Measurements from ENCODE around the gene OR2V1. TPM values are rescaled to one million over a fixed set of nuclear protein-coding genes. Genes with fewer than 3 reads are reported as not detected.

OR2V1 gene
- total and polyA plus RNA-seq, 2 experiments from 2014 or later: not detected

GRCh38 chr5:181136361-181136955, 5.5 kb upstream of the OR2V1 start:
- H3K36me3 Mint-ChIP-seq (ENCODE audit: low read depth): no peaks in the 10 kb centered on the region; the same call in 2 of the 3 replicates

More at GRCh38 chr5:181136361-181136955, 5.5 kb upstream of the OR2V1 start:
- H3K4me1 ChIP-seq (ENCODE audit: insufficient read depth): 0 out of 2 replicates have a peak, but pooled peaks cover 5% of the 10 kb centered on the region
- H3K4me1 Mint-ChIP-seq: no peaks in the 10 kb centered on the region
- H3K9me3 Mint-ChIP-seq: no peaks in the 10 kb centered on the region; the same call in 1 of the 3 replicates
- ATAC-seq (no peak), DNase-seq (ENCODE audit: low spot score) (no peak)
- 0 out of 2 replicates have a peak, but pooled peaks cover 4% of the 10 kb centered on the region for H3K36me3 ChIP-seq (ENCODE audit: insufficient read depth)
- H3F3A ChIP-seq (replicated peaks; ENCODE audit: low read depth): no peaks in the 10 kb centered on the region
- no peaks in the 10 kb centered on the region for H3K9me2 ChIP-seq (ENCODE audit: insufficient read depth)
- H3K79me2 ChIP-seq (replicated peaks; ENCODE audit: insufficient read depth): no peaks in the 10 kb centered on the region
- no peak overlapping the region for H3K4me2 ChIP-seq
- H3K4me3 ChIP-seq: no peak overlapping the region
- H2AFZ ChIP-seq: no peak overlapping the region
- H3K27me3 ChIP-seq (ENCODE audit: insufficient read depth): no peaks in the 10 kb centered on the region
- H3K27ac ChIP-seq (ENCODE audit: low read depth): no peak overlapping the region
- no peak overlapping the region for H3K4me3 Mint-ChIP-seq
- no peak for TF ChIP-seq ETS1 (IDR thresholded peaks at IDR 0.05)
- no peak for TF ChIP-seq EZH2phosphoT487 (IDR thresholded peaks at IDR 0.05; ENCODE audit: unreplicated experiment)
- TF ChIP-seq, protein P1, sequence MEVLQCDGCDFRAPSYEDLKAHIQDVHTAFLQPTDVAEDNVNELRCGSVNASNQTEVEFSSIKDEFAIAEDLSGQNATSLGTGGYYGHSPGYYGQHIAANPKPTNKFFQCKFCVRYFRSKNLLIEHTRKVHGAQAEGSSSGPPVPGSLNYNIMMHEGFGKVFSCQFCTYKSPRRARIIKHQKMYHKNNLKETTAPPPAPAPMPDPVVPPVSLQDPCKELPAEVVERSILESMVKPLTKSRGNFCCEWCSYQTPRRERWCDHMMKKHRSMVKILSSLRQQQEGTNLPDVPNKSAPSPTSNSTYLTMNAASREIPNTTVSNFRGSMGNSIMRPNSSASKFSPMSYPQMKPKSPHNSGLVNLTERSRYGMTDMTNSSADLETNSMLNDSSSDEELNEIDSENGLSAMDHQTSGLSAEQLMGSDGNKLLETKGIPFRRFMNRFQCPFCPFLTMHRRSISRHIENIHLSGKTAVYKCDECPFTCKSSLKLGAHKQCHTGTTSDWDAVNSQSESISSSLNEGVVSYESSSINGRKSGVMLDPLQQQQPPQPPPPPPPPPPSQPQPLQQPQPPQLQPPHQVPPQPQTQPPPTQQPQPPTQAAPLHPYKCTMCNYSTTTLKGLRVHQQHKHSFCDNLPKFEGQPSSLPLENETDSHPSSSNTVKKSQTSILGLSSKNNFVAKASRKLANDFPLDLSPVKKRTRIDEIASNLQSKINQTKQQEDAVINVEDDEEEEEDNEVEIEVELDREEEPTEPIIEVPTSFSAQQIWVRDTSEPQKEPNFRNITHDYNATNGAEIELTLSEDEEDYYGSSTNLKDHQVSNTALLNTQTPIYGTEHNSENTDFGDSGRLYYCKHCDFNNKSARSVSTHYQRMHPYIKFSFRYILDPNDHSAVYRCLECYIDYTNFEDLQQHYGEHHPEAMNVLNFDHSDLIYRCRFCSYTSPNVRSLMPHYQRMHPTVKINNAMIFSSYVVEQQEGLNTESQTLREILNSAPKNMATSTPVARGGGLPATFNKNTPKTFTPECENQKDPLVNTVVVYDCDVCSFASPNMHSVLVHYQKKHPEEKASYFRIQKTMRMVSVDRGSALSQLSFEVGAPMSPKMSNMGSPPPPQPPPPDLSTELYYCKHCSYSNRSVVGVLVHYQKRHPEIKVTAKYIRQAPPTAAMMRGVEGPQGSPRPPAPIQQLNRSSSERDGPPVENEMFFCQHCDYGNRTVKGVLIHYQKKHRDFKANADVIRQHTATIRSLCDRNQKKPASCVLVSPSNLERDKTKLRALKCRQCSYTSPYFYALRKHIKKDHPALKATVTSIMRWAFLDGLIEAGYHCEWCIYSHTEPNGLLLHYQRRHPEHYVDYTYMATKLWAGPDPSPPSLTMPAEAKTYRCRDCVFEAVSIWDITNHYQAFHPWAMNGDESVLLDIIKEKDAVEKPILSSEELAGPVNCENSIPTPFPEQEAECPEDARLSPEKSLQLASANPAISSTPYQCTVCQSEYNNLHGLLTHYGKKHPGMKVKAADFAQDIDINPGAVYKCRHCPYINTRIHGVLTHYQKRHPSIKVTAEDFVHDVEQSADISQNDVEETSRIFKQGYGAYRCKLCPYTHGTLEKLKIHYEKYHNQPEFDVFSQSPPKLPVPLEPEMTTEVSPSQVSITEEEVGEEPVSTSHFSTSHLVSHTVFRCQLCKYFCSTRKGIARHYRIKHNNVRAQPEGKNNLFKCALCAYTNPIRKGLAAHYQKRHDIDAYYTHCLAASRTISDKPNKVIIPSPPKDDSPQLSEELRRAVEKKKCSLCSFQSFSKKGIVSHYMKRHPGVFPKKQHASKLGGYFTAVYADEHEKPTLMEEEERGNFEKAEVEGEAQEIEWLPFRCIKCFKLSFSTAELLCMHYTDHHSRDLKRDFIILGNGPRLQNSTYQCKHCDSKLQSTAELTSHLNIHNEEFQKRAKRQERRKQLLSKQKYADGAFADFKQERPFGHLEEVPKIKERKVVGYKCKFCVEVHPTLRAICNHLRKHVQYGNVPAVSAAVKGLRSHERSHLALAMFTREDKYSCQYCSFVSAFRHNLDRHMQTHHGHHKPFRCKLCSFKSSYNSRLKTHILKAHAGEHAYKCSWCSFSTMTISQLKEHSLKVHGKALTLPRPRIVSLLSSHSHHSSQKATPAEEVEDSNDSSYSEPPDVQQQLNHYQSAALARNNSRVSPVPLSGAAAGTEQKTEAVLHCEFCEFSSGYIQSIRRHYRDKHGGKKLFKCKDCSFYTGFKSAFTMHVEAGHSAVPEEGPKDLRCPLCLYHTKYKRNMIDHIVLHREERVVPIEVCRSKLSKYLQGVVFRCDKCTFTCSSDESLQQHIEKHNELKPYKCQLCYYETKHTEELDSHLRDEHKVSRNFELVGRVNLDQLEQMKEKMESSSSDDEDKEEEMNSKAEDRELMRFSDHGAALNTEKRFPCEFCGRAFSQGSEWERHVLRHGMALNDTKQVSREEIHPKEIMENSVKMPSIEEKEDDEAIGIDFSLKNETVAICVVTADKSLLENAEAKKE (CRISPR knock-in tag; IDR thresholded peaks at IDR 0.05): no peak
- no peak for TF ChIP-seq ZNF331 (CRISPR knock-in tag; IDR thresholded peaks at IDR 0.05; ENCODE audit: low read depth)
- TF ChIP-seq EZH2 (IDR thresholded peaks at IDR 0.05; ENCODE audit: low read depth, unreplicated experiment): no peak
- TF ChIP-seq POLR2AphosphoS5 (IDR thresholded peaks at IDR 0.05; ENCODE audit: low read depth): no peak
- no peak for TF ChIP-seq ZNF114 (CRISPR knock-in tag; IDR thresholded peaks at IDR 0.05)
- TF ChIP-seq STAT1 (IDR thresholded peaks at IDR 0.05; ENCODE audit: unreplicated experiment): no peak
- TF ChIP-seq, protein P2, sequence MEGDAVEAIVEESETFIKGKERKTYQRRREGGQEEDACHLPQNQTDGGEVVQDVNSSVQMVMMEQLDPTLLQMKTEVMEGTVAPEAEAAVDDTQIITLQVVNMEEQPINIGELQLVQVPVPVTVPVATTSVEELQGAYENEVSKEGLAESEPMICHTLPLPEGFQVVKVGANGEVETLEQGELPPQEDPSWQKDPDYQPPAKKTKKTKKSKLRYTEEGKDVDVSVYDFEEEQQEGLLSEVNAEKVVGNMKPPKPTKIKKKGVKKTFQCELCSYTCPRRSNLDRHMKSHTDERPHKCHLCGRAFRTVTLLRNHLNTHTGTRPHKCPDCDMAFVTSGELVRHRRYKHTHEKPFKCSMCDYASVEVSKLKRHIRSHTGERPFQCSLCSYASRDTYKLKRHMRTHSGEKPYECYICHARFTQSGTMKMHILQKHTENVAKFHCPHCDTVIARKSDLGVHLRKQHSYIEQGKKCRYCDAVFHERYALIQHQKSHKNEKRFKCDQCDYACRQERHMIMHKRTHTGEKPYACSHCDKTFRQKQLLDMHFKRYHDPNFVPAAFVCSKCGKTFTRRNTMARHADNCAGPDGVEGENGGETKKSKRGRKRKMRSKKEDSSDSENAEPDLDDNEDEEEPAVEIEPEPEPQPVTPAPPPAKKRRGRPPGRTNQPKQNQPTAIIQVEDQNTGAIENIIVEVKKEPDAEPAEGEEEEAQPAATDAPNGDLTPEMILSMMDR (conservative IDR thresholded peaks at IDR 0.05; ENCODE audit: low read depth in 2 of 2): no peak
- no peak for TF ChIP-seq JUNB (IDR thresholded peaks at IDR 0.05; ENCODE audit: unreplicated experiment)
- no peak for TF ChIP-seq NANOG (IDR thresholded peaks at IDR 0.05; ENCODE audit: borderline replicate concordance)
- TF ChIP-seq REST (IDR thresholded peaks at IDR 0.05; ENCODE audit: unreplicated experiment): no peak
- TF ChIP-seq CREB1 (CRISPR knock-in tag; IDR thresholded peaks at IDR 0.05; ENCODE audit: low read depth): no peak
- no peak overlapping the region for H3K27ac Mint-ChIP-seq
- no peaks in the 10 kb centered on the region for H4K20me1 ChIP-seq (replicated peaks; ENCODE audit: insufficient read depth)
- peaks cover 14% of the 10 kb centered on the region for H3K27me3 Mint-ChIP-seq (ENCODE audit: insufficient read depth, low read depth, poor library complexity)
